WERI-Rb-1 (cell line): ENCODE results near the gene LCE1E.

ENCODE experiments used
- DNase-seq: peaks from one replicate; pipeline ENCODE4 v3.0.0-alpha.2; 2020
- H3K27ac ChIP-seq: fragments of 250-450 bp; sonication (Bioruptor Pico); 2 replicates; pipeline ENCODE4 v1.5.1; 2020; ENCODE audit warnings: mild to moderate bottlenecking, moderate library complexity
- H3K27me3 ChIP-seq: fragments of 250-450 bp; sonication (Bioruptor Pico); 2 replicates; pipeline ENCODE4 v1.5.1; 2021; ENCODE audit warnings: mild to moderate bottlenecking, low read depth, moderate library complexity; ENCODE audit not compliant: insufficient read depth, severe bottlenecking
- H3K36me3 ChIP-seq: fragments of 250-450 bp; sonication (Bioruptor Pico); 2 replicates; pipeline ENCODE4 v1.5.1; 2020; ENCODE audit warnings: mild to moderate bottlenecking, moderate library complexity
- H3K4me3 ChIP-seq: 2 replicates; pipeline ENCODE4 v1.5.1; 2011; ENCODE audit warnings: low read depth, mild to moderate bottlenecking, control low read depth, low read length
- H3K9me3 ChIP-seq: fragments of 250-450 bp; sonication (Bioruptor Pico); 2 replicates; pipeline ENCODE4 v1.5.1; 2021; ENCODE audit warnings: mild to moderate bottlenecking, moderate library complexity; ENCODE audit not compliant: severe bottlenecking
- CTCF ChIP-seq: IDR thresholded peaks from 2 replicates; pipeline ENCODE4 v1.5.1; 2011; ENCODE audit warnings: low read depth, mild to moderate bottlenecking, control low read depth, inconsistent platforms, low read length

Gene LCE1E

GRCh38 chr1:152786077-152786476 lies at the start of gene LCE1E:
Gene LCE1E (plus strand): TSS chr1:152786257. CDS start chr1:152787300, 1,043 bp downstream.
- Histone ChIP-seq H3K9me3 (no peaks in the 10 kb centered on the region), H3K27ac (no peak within 1 kb of the TSS), H3K4me3 (no peak within 1 kb of the TSS), H3K27me3 (peaks cover 60% of the 10 kb centered on the region), H3K36me3 (no peaks in the 10 kb centered on the region)
- no peak for TF ChIP-seq CTCF
- no peak for DNase-seq

GRCh38 chr1:152737997-152738396 lies 48.1 kb upstream of the LCE1E start:
- no peaks in the 10 kb centered on the region for H3K9me3 ChIP-seq
- no peak for TF ChIP-seq CTCF

GRCh38 chr1:152739841-152740240 lies 46.2 kb upstream of the LCE1E start:
- TF ChIP-seq CTCF: no peak
- Histone ChIP-seq H3K27ac (no peak overlapping the region), H3K27me3 (peaks cover 98% of the 10 kb centered on the region), H3K9me3 (no peaks in the 10 kb centered on the region), H3K36me3 (no peaks in the 10 kb centered on the region), H3K4me3 (no peak overlapping the region)
- no peak for DNase-seq

More at GRCh38 chr1:152737997-152738396, 48.1 kb upstream of the LCE1E start:
- no peak overlapping the region for H3K27ac ChIP-seq
- no peak overlapping the region for H3K4me3 ChIP-seq
- H3K36me3 ChIP-seq: no peaks in the 10 kb centered on the region
- DNase-seq: no peak
- peaks cover 96% of the 10 kb centered on the region for H3K27me3 ChIP-seq

- Histone ChIP-seq H3K36me3 (no peaks in the 10 kb centered on the region), H3K27me3 (peaks cover 100% of the 10 kb centered on the region), H3K9me3 (no peaks in the 10 kb centered on the region), H3K27ac (no peak overlapping the region), H3K4me3 (no peak overlapping the region)
- no peak for TF ChIP-seq CTCF
- no peak for DNase-seq
These were observed 44.4 kb upstream of the LCE1E start for GRCh38 chr1:152741656-152742055.

GRCh38 chr1:152743371-152744145 lies 42.5 kb upstream of the LCE1E start:
- Histone ChIP-seq H3K4me3 (no peak overlapping the region), H3K27me3 (peaks cover 97% of the 10 kb centered on the region), H3K27ac (no peak overlapping the region), H3K36me3 (no peaks in the 10 kb centered on the region), H3K9me3 (no peaks in the 10 kb centered on the region)
- TF ChIP-seq CTCF: no peak
- DNase-seq: no peak

GRCh38 chr1:152745289-152745704 lies 40.8 kb upstream of the LCE1E start:
- DNase-seq: no peak
- no peak for TF ChIP-seq CTCF
- Histone ChIP-seq H3K9me3 (no peaks in the 10 kb centered on the region), H3K36me3 (no peaks in the 10 kb centered on the region), H3K4me3 (no peak overlapping the region), H3K27me3 (peaks cover 97% of the 10 kb centered on the region), H3K27ac (no peak overlapping the region)
